Fibroblast of peridontal ligament (primary cell): Measurements from ENCODE around the gene CA11.

Experiments used
- DNase-seq: peaks from one replicate; pipeline ENCODE4 v3.0.0-alpha.2; 2010; ENCODE audit errors: extremely low read depth

Gene CA11

GRCh38 chr19:48613852-48614435 is 32.0 kb downstream of the CA11 start:
- DNase-seq, result no peak

- DNase-seq, result no peak
These were observed 32.7 kb downstream of the CA11 start for GRCh38 chr19:48613024-48613851.

GRCh38 chr19:48611872-48612271 is 34.1 kb downstream of the CA11 start:
- DNase-seq, result no peak

GRCh38 chr19:48609571-48610108 is 36.3 kb downstream of the CA11 start:
- DNase-seq, result no peak

- peak; percentile 44 for DNase-seq
These were observed 37.2 kb downstream of the CA11 start for GRCh38 chr19:48608798-48609263.

GRCh38 chr19:48607359-48607755 is 38.6 kb downstream of the CA11 start:
- no peak for DNase-seq

- DNase-seq, result no peak
These were observed 39.3 kb downstream of the CA11 start, which contains the start of gene SPACA4 for GRCh38 chr19:48606463-48607358. TSS of gene SPACA4 (plus strand) at chr19:48606742. CDS start at chr19:48606979, 237 bp downstream.

- no peak for DNase-seq
These were observed 42.1 kb downstream of the CA11 start for GRCh38 chr19:48603850-48604249.

- DNase-seq, result no peak
These were observed 42.5 kb downstream of the CA11 start for GRCh38 chr19:48603449-48603848.

GRCh38 chr19:48603001-48603400 is 43.0 kb downstream of the CA11 start:
- DNase-seq, result no peak

GRCh38 chr19:48600679-48601417 is 45.1 kb downstream of the CA11 start:
- DNase-seq, result no peak

GRCh38 chr19:48598996-48599700 is 46.8 kb downstream of the CA11 start:
- DNase-seq, result no peak

GRCh38 chr19:48596679-48597465 is 49.1 kb downstream of the CA11 start:
- no peak for DNase-seq

GRCh38 chr19:48596237-48596636 is 49.8 kb downstream of the CA11 start:
- no peak for DNase-seq

GRCh38 chr19:48595833-48596232 is 50.2 kb downstream of the CA11 start:
- DNase-seq, result no peak

GRCh38 chr19:48595171-48595570 is 50.8 kb downstream of the CA11 start:
- no peak for DNase-seq

- no peak for DNase-seq
These were observed 55.0 kb downstream of the CA11 start for GRCh38 chr19:48591021-48591420.

GRCh38 chr19:48588670-48589401 is 57.2 kb downstream of the CA11 start:
- DNase-seq, result peak; percentile 76
